Lung (tissue), 12 donors: ENCODE measurements around the gene ZNF552. TPM values are rescaled to one million over a fixed set of nuclear protein-coding genes. Genes with fewer than 3 reads are reported as not detected.
"Not testable (repeated sequence)": the region's sequence is repeated elsewhere in the genome, so short reads cannot be mapped to it uniquely, and the experiment has no call there.

Experiments
- ATAC-seq: fragments of 200-7000 bp; cut with Tn5 transposase; one replicate; pipeline ENCODE4 v1.9.1; 2020; ENCODE audit warnings: moderate number of reproducible peaks; ENCODE audit not compliant: insufficient read depth, low FRiP score
- DNase-seq, 3 donors: peaks; one replicate each; pipeline ENCODE4 v3.0.0-alpha.2; 2013 to 2017
- H3K27ac ChIP-seq, 2 donors: one replicate each; pipeline ENCODE4 v1.5.1; 2013; ENCODE audit warnings: mild to moderate bottlenecking in 2 of 2, moderate library complexity in 2 of 2, control low read depth in 1 of 2, inconsistent platforms in 1 of 2, low read depth in 1 of 2, low read length in 1 of 2
- H3K27me3 ChIP-seq, 3 donors: one replicate each; pipeline ENCODE4 v1.5.1; 2013; ENCODE audit warnings: low read length in 2 of 3; ENCODE audit not compliant: control insufficient read depth in 3 of 3, insufficient read depth in 3 of 3
- H3K36me3 ChIP-seq, 4 donors: one replicate each; pipeline ENCODE4 v1.5.1; 2013; ENCODE audit warnings: low read length in 4 of 4, mild to moderate bottlenecking in 1 of 4, moderate library complexity in 1 of 4; ENCODE audit not compliant: control insufficient read depth in 4 of 4, insufficient read depth in 4 of 4
- H3K4me1 ChIP-seq, 5 donors: one replicate each; pipeline ENCODE4 v1.5.1; 2013; ENCODE audit warnings: low read length in 5 of 5, mild to moderate bottlenecking in 2 of 5, moderate library complexity in 1 of 5; ENCODE audit not compliant: control insufficient read depth in 5 of 5, insufficient read depth in 5 of 5
- H3K4me3 ChIP-seq: one replicate; pipeline ENCODE4 v1.5.1; 2013; ENCODE audit warnings: mild to moderate bottlenecking, control low read depth, moderate library complexity
- H3K9ac ChIP-seq, 2 donors: one replicate each; pipeline ENCODE4 v1.5.1; 2013; ENCODE audit warnings: low read length in 2 of 2, control low read depth in 1 of 2; ENCODE audit not compliant: insufficient read depth in 1 of 2
- H3K9me3 ChIP-seq, 4 donors: one replicate each; pipeline ENCODE4 v1.5.1; 2013; ENCODE audit warnings: low read length in 3 of 4, mild to moderate bottlenecking in 1 of 4, moderate library complexity in 1 of 4; ENCODE audit not compliant: control insufficient read depth in 4 of 4, insufficient read depth in 3 of 4
- CTCF ChIP-seq: IDR thresholded peaks from 2 replicates; pipeline ENCODE4 v1.5.1; 2012; ENCODE audit warnings: mild to moderate bottlenecking; ENCODE audit errors: control extremely low read depth, extremely low read depth
- WGBS, 2 donors: extraction: QIAGEN DNeasy Blood & Tissue Kit; methylation state at CpG; one replicate each; pipeline ENCODE4 v1.1.7; 2013; 5-methylcytosine and 5-hydroxymethylcytosine counted together
- polyA plus RNA-seq, 2 donors: library from polyadenylated mRNA; stranded (reverse); fragments of 200-250 nt; gene quantifications; one replicate each; pipeline ENCODE4 v1.2.1, GENCODE V29; 2013
- total RNA-seq, 2 donors: library from RNA; depleted of rRNA in 1 of 2; stranded (reverse); fragments of >200 nt in 1 of 2; gene quantifications; one replicate each; pipeline ENCODE4 v1.2.1, GENCODE V29; 2014 to 2021
- donor health status: control.
- donor health status: control.
- donor health status: Bipolar disorder and iron deficiency.
- donor health status: healthy.
- donor health status: DM: yes; HTN: yes; CAD: no.

Gene ZNF552
- total and polyA plus RNA-seq, 4 donors = 5.9 to 44.1 (median 11.2) TPM

- ATAC-seq (no peak), DNase-seq (no peak)
- Histone ChIP-seq H3K27ac (no peak overlapping the region), H3K4me3 (no peak overlapping the region), H3K9ac (no peak overlapping the region), H3K9me3 (peaks cover 0 to 3% (median 0%) of the 10 kb centered on the region in 4 donors), H3K36me3 (peaks cover 5 to 17% (median 11%) of the 10 kb centered on the region in 4 donors), H3K27me3 (no peaks in the 10 kb centered on the region), H3K4me1 (peaks cover 0 to 16% (median 3%) of the 10 kb centered on the region in 5 donors)
- no peak for TF ChIP-seq CTCF
- 50 to 79% methylated on average over 3 of the region's 3 CpGs for WGBS, 2 donors
These were observed 2.5 kb downstream of the ZNF552 start for GRCh38 chr19:57812226-57812625.

GRCh38 chr19:57810410-57811295 is 4.1 kb downstream of the ZNF552 start:
- DNase-seq = peak; percentile 46 to 84 (median 53)
- not testable (repeated sequence) for H3K4me3 ChIP-seq, H3K27me3 ChIP-seq, ATAC-seq, H3K9ac ChIP-seq, H3K9me3 ChIP-seq
- WGBS, 2 donors = 74 to 80% methylated on average over 17 of the region's 17 CpGs
- Histone ChIP-seq H3K27ac (peak overlapping the region in 1 of 2 donors; percentile 33), H3K4me1 (peaks cover 0 to 16% (median 2%) of the 10 kb centered on the region in 5 donors), H3K36me3 (peaks cover 5 to 20% (median 11%) of the 10 kb centered on the region in 4 donors)

GRCh38 chr19:57807541-57807940 is 7.2 kb downstream of the ZNF552 start:
- Histone ChIP-seq H3K9me3 (peaks cover 0 to 5% (median 0%) of the 10 kb centered on the region in 4 donors), H3K4me3 (no peak overlapping the region), H3K27me3 (no peaks in the 10 kb centered on the region), H3K36me3 (peaks cover 4 to 22% (median 10%) of the 10 kb centered on the region in 4 donors), H3K4me1 (peaks cover 0 to 19% (median 4%) of the 10 kb centered on the region in 5 donors), H3K27ac (no peak overlapping the region), H3K9ac (no peak overlapping the region)
- TF ChIP-seq CTCF = no peak
- DNase-seq = no peak
- ATAC-seq = no peak
- WGBS, 2 donors = 90 to 95% methylated on average over 2 of the region's 2 CpGs

GRCh38 chr19:57803594-57804325 is 11.0 kb downstream of the ZNF552 start:
- H3K36me3 ChIP-seq = peaks cover 1 to 13% (median 5%) of the 10 kb centered on the region in 4 donors
- peak overlapping the region; percentile 59 to 83 for H3K9ac ChIP-seq
- peak; percentile 66 to 78 (median 73) for DNase-seq
- peaks cover 0 to 4% (median 0%) of the 10 kb centered on the region in 4 donors for H3K9me3 ChIP-seq
- peak overlapping the region; percentile 50 for H3K4me3 ChIP-seq
- TF ChIP-seq CTCF = no peak
- ATAC-seq = no peak
- 6 to 10% methylated on average over 19 of the region's 19 CpGs for WGBS, 2 donors
- peaks cover 0 to 19% (median 4%) of the 10 kb centered on the region in 5 donors for H3K4me1 ChIP-seq
- peak overlapping the region; percentile 11 to 89 for H3K27ac ChIP-seq
- H3K27me3 ChIP-seq = no peaks in the 10 kb centered on the region
